Activated T-cell treated with anti-CD3 and anti-CD28 coated beads, Interleukin-2, amount 50 U/mL, for 4 hours (primary cell): ENCODE results near the gene UCP1. TPM values are rescaled to one million over a fixed set of nuclear protein-coding genes. Genes with fewer than 3 reads are reported as not detected.
A peak's percentile ranks its signal among the peaks of the same experiment; 100 is the strongest.
"Not testable (repeated sequence)": the region's sequence is repeated elsewhere in the genome, so short reads cannot be mapped to it uniquely, and the experiment has no call there.

ENCODE experiments used
- ATAC-seq, 2 donors: fragments of 200-7000 bp; cut with Tn5 transposase; one replicate each; pipeline ENCODE4 v1.10.0; 2021
- DNase-seq: peaks from one replicate; pipeline ENCODE4 v3.0.0-alpha.2; 2020
- H3K27me3 Mint-ChIP-seq: one replicate; pipeline ENCODE4 v1.8.0; 2021; ENCODE audit warnings: low read depth, mixed read lengths
- H3K36me3 Mint-ChIP-seq: one replicate; pipeline ENCODE4 v1.8.0; 2022; ENCODE audit warnings: mixed read lengths; ENCODE audit not compliant: insufficient read depth
- H3K4me1 Mint-ChIP-seq: one replicate; pipeline ENCODE4 v1.8.0; 2021; ENCODE audit warnings: low read depth, mixed read lengths
- H3K4me3 Mint-ChIP-seq: one replicate; pipeline ENCODE4 v1.8.0; 2021; ENCODE audit warnings: mild to moderate bottlenecking, moderate library complexity, mixed read lengths
- H3K9me3 Mint-ChIP-seq: one replicate; pipeline ENCODE4 v1.8.0; 2021; ENCODE audit warnings: mixed read lengths
- total RNA-seq, 3 donors: library from RNA; stranded (reverse); gene quantifications; one replicate each; pipeline ENCODE4 v1.2.1, GENCODE V29; 2021

UCP1 gene
- total RNA-seq, 3 donors from 2014 or later, result not detected

DNA sequence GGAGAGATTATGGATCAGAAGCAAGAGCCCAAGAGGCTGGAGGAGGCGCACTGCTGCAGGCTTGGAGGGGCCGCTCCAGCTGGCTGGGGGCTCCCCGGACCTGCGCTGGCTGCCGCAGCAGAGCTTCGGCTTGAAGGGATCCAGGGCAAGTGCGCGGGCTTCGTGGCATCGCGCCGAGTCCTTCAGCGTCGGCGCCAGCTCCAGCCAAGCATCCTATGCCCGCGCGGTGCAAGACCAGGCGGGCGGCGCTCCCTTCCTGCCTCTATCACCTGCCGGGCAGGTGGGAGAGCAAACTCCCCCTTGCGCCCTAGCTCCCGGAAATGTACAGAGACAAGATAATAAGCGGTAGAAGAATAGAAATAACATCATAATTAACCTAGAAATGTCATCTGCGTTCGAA is 10.5 kb upstream of the UCP1 start:
- H3K27me3 Mint-ChIP-seq, result peaks cover 35% of the 10 kb centered on the region

DNA sequence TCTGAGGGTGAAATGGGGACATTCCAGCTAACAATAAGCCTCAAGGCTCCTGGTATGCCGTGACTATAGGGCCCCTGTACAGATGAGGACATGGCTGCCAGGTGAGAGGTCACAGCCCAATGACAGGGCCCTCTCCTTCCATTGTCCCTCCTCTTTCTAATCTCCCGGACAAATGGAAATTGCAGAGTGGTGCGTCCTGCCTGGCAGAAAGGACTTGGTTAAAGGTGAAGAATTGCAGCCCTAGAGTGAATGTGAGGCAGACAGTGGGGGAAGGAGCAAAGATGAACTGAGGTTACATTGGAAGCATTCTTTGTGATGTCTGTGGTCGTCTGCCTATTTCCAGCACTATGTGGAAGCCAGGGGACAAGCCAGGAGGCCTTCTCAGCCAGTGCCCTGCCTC is 6.7 kb upstream of the UCP1 start:
- ATAC-seq (no peak), DNase-seq (no peak)
- Mint-ChIP-seq H3K4me1 (no peaks in the 10 kb centered on the region), H3K27me3 (peaks cover 58% of the 10 kb centered on the region), H3K36me3 (no peaks in the 10 kb centered on the region), H3K9me3 (peaks cover 5% of the 10 kb centered on the region), H3K4me3 (no peak overlapping the region)

More for the DNA sequence above, 10.5 kb upstream of the UCP1 start:
- Mint-ChIP-seq H3K9me3 (no peaks in the 10 kb centered on the region), H3K36me3 (no peaks in the 10 kb centered on the region), H3K4me1 (no peaks in the 10 kb centered on the region), H3K4me3 (no peak overlapping the region)
- no peak for DNase-seq
- no peak for ATAC-seq

GRCh38 chr4:140571620-140572019 is 2.9 kb upstream of the UCP1 start:
- Mint-ChIP-seq H3K9me3 (peaks cover 5% of the 10 kb centered on the region), H3K4me1 (peaks cover 19% of the 10 kb centered on the region), H3K4me3 (no peak overlapping the region), H3K27me3 (peaks cover 68% of the 10 kb centered on the region), H3K36me3 (no peaks in the 10 kb centered on the region)
- ATAC-seq, result no peak
- no peak for DNase-seq

- peaks cover 60% of the 10 kb centered on the region for H3K27me3 Mint-ChIP-seq
- H3K4me1 Mint-ChIP-seq, result peaks cover 19% of the 10 kb centered on the region
- peak overlapping the region; percentile 66 for H3K4me3 Mint-ChIP-seq
- ATAC-seq, result no peak
- DNase-seq, result no peak
- H3K36me3 Mint-ChIP-seq, result no peaks in the 10 kb centered on the region
- peaks cover 5% of the 10 kb centered on the region for H3K9me3 Mint-ChIP-seq
Observed at GRCh38 chr4:140569307-140569638, 512 bp upstream of the UCP1 start.

DNA sequence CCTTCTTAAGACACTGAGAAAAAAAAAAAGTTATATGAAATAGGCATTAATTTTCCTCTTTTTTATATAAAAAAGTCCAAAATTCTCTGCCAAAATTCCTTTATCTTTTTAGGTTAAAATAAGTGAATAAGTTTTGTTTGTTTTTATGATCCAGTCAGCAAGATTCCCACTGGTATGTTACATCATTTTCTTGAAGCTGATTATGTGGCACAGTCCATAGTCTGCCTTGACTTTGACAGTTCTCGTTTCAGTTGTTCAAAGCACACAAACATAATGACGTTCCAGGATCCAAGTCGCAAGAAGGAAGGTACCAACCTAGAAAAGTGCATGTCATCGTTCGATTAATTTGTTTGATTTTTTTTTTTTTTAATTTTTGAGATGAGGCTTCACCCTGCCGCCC is 9.1 kb downstream of the UCP1 start:
- Mint-ChIP-seq H3K9me3 (no peaks in the 10 kb centered on the region), H3K4me3 (no peak overlapping the region), H3K27me3 (peaks cover 12% of the 10 kb centered on the region), H3K4me1 (peaks cover 20% of the 10 kb centered on the region), H3K36me3 (no peaks in the 10 kb centered on the region)
- DNase-seq, result no peak
- ATAC-seq, result no peak

DNA sequence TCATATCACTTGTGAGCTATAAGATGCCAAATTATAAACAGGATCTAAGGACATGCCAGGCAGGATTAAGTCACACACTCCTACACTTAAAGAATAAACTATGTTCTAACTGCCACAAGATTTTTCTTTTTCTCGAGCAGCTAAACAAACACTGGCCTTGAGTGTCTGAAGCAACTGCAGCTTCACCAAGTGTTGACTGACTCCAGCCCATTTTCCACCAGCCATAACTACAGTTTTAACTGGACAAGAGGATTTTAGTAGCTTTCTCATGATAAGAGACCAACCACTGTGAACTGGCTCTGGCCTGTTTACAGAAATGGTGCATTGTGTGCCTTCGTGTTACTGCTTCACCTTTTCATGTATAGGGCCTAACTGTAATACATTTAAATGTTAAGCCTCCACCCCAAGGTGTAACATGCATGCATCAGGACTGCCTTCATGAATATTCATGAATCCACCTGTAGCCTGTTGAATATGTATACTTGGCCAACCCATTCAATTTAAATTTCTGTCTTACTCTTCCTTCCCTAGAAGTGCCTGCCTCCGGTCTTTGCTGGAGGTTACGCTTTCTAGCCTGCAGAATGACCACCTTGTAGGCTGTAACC is 10.8 kb downstream of the UCP1 start:
- Mint-ChIP-seq H3K4me3 (no peak overlapping the region), H3K4me1 (peaks cover 20% of the 10 kb centered on the region), H3K9me3 (no peaks in the 10 kb centered on the region), H3K36me3 (peaks cover 1% of the 10 kb centered on the region), H3K27me3 (peaks cover 8% of the 10 kb centered on the region)
- DNase-seq (no peak), ATAC-seq (no peak)

DNA sequence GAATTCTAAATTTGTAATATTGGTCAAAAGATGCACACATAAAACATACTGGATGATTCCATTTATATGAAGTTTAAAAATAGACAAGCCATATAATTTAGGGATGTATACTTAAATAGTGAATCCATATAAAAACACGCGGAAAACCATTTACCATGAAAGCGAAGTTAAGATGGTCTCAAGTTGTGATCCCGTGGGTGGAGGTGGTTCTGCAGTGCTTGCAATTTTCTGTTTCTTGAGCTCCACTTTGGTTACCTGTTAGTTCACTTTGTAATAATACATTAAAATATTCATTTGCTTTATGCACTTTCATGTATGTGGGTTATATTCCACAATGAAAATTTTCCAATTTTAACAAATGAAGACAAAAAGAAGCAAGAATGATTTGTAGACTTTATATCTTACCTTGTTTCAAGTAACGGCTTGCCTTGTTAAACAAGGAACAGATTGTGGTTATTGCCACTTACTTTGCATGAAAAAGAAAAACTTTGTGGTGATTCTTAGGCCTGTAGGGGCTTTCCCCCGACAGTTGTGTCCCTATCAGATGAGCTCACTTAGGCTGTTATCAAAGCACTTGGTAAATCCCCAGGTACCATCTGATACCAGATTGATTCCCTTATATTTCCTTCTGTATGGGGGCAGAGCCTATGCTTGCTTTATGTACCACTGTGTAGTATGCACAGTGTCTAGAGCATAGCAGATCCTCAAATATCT is 12.2 kb downstream of the UCP1 start:
- ATAC-seq, result peak; percentile 99
- Mint-ChIP-seq H3K27me3 (peaks cover 3% of the 10 kb centered on the region), H3K4me1 (peaks cover 20% of the 10 kb centered on the region), H3K36me3 (peaks cover 8% of the 10 kb centered on the region), H3K9me3 (no peaks in the 10 kb centered on the region), H3K4me3 (no peak overlapping the region)
- DNase-seq, result no peak

DNA sequence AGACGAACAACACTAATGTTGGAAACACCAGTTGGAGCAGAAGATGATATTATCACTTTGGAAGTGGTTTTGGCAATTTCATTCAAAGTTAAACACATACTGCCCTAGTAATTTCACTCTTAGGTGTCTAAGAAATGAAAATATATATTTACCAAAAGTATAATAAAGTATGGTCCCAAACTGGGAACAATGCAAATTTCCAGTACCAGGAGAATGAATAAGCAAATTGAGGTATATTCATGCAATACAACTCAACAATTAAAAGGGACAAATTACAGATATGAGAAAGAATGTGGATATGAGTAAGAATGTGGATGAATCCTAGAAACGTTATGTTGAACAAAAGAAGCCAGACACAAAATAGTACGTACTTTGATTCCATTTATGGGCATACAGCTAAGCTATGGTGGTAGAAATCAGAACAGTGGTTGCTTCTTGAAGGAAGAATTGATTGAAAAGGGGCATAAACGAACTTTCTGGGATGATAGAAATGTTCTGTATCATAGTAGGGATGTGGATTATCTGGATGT is 34.7 kb downstream of the UCP1 start:
- Mint-ChIP-seq H3K4me1 (peaks cover 3% of the 10 kb centered on the region), H3K27me3 (no peaks in the 10 kb centered on the region), H3K36me3 (peaks cover 26% of the 10 kb centered on the region), H3K4me3 (no peak overlapping the region), H3K9me3 (no peaks in the 10 kb centered on the region)
- DNase-seq (no peak), ATAC-seq (no peak)

DNA sequence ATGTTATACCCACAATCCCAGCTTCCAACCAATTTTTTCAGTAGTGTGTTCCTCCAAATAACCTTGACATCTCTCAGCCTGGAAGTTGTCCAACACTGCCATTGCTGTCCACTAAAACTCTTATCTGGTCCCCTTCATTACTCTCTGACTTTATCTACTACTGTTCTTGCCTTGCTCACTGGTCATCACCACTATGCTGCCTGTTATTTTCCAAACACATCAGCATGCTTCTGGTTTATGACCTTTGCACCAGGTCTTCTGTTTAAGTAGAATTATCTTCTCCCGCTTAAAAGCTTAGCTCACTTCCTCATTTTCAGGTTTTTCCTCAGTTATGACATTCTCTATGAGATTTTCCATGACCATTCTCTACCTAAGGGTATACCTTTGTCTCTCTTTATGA is 39.3 kb downstream of the UCP1 start:
- Mint-ChIP-seq H3K27me3 (no peaks in the 10 kb centered on the region), H3K36me3 (peaks cover 25% of the 10 kb centered on the region), H3K4me1 (peaks cover 18% of the 10 kb centered on the region), H3K4me3 (no peak overlapping the region), H3K9me3 (no peaks in the 10 kb centered on the region)
- DNase-seq (no peak), ATAC-seq (no peak)

DNA sequence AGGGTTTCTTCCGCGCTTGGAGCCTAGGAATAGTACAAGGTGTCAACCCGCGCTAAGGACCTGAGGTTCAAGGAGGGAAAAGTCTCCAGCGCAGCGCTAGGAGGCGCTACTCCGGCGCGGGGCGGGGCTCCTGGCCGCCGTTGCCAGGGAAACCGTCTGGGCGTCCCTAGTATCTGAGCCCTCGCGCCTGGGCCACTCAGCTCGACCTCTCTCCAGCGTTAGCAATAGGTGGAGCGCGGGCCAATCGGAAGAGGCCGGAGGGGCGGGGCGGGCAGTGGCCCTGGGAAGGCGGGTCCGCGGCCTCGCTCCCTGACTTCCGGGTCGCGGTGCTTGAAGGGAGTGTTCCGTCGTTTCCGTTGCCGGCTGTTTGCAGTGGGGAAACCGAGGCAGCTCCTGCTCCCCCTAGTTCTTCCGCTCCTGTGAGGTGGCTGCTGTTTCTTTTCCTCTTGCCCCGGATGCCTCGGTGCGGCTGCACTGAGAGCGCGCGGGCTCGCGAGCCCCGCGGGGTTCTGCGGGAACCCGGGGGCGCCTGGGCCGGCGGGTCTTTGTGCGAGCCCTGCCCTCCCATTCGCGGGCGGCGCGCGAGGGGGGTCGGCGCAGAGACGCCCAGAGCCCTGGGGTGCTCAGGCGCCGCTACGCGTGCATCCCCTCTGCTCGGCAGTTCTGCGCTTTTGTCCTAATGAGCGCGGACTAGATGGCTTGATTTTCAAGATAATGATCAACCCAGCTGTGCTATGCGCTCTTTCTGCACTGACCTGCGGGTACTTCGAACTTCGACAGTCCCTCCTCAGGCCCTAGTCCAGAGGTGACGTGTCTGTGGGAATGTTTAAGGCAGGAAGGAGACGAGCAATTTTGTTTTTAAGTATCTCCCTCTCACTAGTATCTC is 44.7 kb downstream of the UCP1 start, which contains the start of gene ELMOD2:
Gene ELMOD2, plus strand, starts transcription at position 312 of the 886 bp plus-strand sequence. CDS start 1,261 bp downstream, outside the sequence.
- peak; percentile 100 for ATAC-seq
- Mint-ChIP-seq H3K27me3 (no peaks in the 10 kb centered on the region), H3K4me3 (peak within 1 kb of the TSS; percentile 88), H3K36me3 (peaks cover 12% of the 10 kb centered on the region), H3K4me1 (peaks cover 25% of the 10 kb centered on the region), H3K9me3 (no peaks in the 10 kb centered on the region)
- DNase-seq, result peak; percentile 97

DNA sequence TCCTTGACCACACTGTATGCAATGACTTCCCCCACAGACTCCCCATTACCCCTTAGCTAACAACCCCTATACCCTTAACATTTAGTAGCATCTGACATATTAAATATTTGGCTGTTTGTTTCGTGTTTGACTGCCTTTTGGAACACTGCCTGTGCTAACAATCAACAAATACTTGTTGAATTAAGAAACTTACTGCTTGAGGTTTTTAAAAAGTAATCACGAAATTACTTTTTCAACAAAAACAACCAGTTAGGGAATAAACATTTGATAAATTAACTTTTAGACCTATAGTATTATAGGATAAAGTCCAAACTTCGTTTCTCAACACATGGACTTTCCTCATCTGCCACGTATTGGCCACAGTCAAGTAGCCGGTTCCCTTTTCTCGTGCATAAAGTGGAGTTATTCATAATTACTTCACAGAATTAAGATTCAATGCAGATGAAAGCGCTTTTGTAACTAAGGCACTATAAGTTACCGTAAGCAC is 45.3 kb downstream of the UCP1 start:
- H3K36me3 Mint-ChIP-seq, result peaks cover 11% of the 10 kb centered on the region
- peaks cover 25% of the 10 kb centered on the region for H3K4me1 Mint-ChIP-seq
- ATAC-seq, result no peak
- H3K27me3 Mint-ChIP-seq, result no peaks in the 10 kb centered on the region
- no peak for DNase-seq
- H3K9me3 Mint-ChIP-seq, result no peaks in the 10 kb centered on the region
- H3K4me3 Mint-ChIP-seq, result peak overlapping the region; percentile 88

DNA sequence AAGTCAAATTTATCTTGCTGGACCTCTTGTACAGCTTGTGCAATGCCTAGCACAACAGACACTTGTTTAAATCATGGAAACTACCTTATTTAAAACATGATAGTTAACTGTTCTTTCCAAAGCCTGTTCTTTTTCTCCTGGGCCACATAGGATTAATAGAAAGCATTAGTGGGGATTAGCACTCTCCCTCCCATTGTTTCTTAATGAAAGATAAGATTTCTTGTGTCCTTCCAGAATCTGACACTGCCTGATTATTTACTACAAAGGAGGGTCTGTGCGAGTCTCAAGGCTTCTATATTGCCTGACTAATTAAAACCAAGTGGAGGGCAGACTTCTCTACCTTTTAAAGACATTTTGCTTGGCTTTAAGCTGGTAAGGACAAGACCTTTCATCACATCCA is 53.3 kb downstream of the UCP1 start:
- Mint-ChIP-seq H3K36me3 (no peaks in the 10 kb centered on the region), H3K4me1 (no peaks in the 10 kb centered on the region), H3K27me3 (peaks cover 16% of the 10 kb centered on the region), H3K9me3 (no peaks in the 10 kb centered on the region), H3K4me3 (no peak overlapping the region)
- DNase-seq (no peak), ATAC-seq (no peak)

GRCh38 chr4:140513765-140514164 is 55.0 kb downstream of the UCP1 start:
- DNase-seq, H3K4me1 Mint-ChIP-seq, H3K9me3 Mint-ChIP-seq, H3K4me3 Mint-ChIP-seq, H3K36me3 Mint-ChIP-seq, ATAC-seq: not testable (repeated sequence)
- H3K27me3 Mint-ChIP-seq, result peaks cover 31% of the 10 kb centered on the region
